Breast epithelium (tissue), 4 donors: ENCODE measurements around the gene LMO3. TPM values are rescaled to one million over a fixed set of nuclear protein-coding genes. Genes with fewer than 3 reads are reported as not detected.
A peak's percentile ranks its signal among the peaks of the same experiment; 100 is the strongest.
"Not testable (repeated sequence)": the region's sequence is repeated elsewhere in the genome, so short reads cannot be mapped to it uniquely, and the experiment has no call there.

Source experiments
- DNase-seq, 2 donors: peaks; one replicate each; pipeline ENCODE4 v3.0.0-alpha.2; 2019; ENCODE audit warnings: low spot score in 2 of 2
- H3K27ac ChIP-seq, 2 donors: fragments of 200-600 bp; sonication (generic) in 1 of 2; one replicate each; pipeline ENCODE4 v1.5.1; 2016 to 2019; ENCODE audit warnings: mild to moderate bottlenecking in 1 of 2
- H3K27me3 ChIP-seq, 2 donors: fragments of 200-600 bp; sonication (generic) in 1 of 2; one replicate each; pipeline versions ENCODE4 v1.5.1 to v1.6.0; 2017 to 2019; ENCODE audit warnings: control low read depth in 1 of 2, mild to moderate bottlenecking in 1 of 2
- H3K36me3 ChIP-seq: fragments of 200-600 bp; one replicate; pipeline ENCODE4 v1.5.1; 2019
- H3K4me1 ChIP-seq, 2 donors: fragments of 200-600 bp; sonication (generic); one replicate each; pipeline ENCODE4 v1.5.1; 2016 to 2019; ENCODE audit warnings: control low read depth in 1 of 2
- H3K4me3 ChIP-seq, 3 donors: fragments of 200-600 bp; sonication (generic); 1 replicate in 2 of 3; 2 replicates in 1 of 3; pipeline ENCODE4 v1.5.1; 2016 to 2019; ENCODE audit warnings: mild to moderate bottlenecking in 3 of 3, moderate library complexity in 2 of 3
- H3K9me3 ChIP-seq, 2 donors: fragments of 200-600 bp; sonication (generic) in 1 of 2; one replicate each; pipeline ENCODE4 v1.5.1; 2016 to 2019; ENCODE audit warnings: control low read depth in 1 of 2
- POLR2A ChIP-seq: fragments of 450-650 bp; IDR thresholded peaks from one replicate; pipeline ENCODE4 v1.6.1; 2016; ENCODE audit warnings: antibody characterized with exemption, mild to moderate bottlenecking, moderate library complexity
- POLR2AphosphoS5 ChIP-seq, 3 donors: sonication (generic); formaldehyde crosslinking; IDR thresholded peaks; one replicate each; pipeline ENCODE4 v1.6.1; 2017; ENCODE audit warnings: antibody characterized with exemption in 3 of 3
- intact Hi-C: fragments of 100-400 bp; cut with DNase I; formaldehyde crosslinking; loops from one replicate; pipeline ENCODE4 v1.15.1; 2023; ENCODE audit warnings: low total_unique reads
- total RNA-seq, 3 donors: library from RNA; depleted of rRNA; stranded (reverse); fragments of >200 nt; gene quantifications; one replicate each; pipeline ENCODE4 v1.1.0, GENCODE V29; 2016
- TF ChIP-seq, protein P1 (sequence below), 3 donors: fragments of 450-650 bp; IDR thresholded peaks; one replicate each; pipeline ENCODE4 v1.5.1; 2016 to 2017; ENCODE audit warnings: antibody characterized with exemption in 3 of 3, mild to moderate bottlenecking in 3 of 3, moderate library complexity in 3 of 3

LMO3 gene
- total RNA-seq, 3 donors from 2014 or later = 6.9 to 56.3 (median 16.5) TPM

DNA sequence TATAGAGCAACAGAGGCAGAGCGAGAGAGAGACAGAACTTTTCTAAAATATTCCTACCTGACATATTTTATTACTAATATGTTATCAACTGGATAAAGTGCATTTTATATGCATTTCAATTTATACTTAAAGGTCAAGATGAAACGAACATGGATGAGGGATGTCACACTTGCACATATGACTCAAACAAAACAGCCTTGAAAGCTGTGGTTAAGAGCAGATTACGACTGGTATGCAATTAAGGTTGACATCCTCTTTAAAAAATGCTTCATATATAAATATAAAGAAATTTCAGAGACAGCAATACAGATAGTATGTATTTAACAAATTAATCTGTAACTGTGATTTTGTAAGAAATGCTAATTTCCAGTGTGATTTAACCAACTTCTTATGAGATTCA, 52.5 kb downstream of the LMO3 start:
- DNase-seq = no peak
- H3K27ac ChIP-seq = no peak overlapping the region
- intact Hi-C loops = no loop called here
- H3K27me3 ChIP-seq = no peaks in the 10 kb centered on the region
- H3K9me3 ChIP-seq = no peaks in the 10 kb centered on the region
- H3K4me1 ChIP-seq = no peaks in the 10 kb centered on the region
- no peak overlapping the region for H3K4me3 ChIP-seq
- no peaks in the 10 kb centered on the region for H3K36me3 ChIP-seq
- no peak for TF ChIP-seq POLR2A
- TF ChIP-seq, protein P1, sequence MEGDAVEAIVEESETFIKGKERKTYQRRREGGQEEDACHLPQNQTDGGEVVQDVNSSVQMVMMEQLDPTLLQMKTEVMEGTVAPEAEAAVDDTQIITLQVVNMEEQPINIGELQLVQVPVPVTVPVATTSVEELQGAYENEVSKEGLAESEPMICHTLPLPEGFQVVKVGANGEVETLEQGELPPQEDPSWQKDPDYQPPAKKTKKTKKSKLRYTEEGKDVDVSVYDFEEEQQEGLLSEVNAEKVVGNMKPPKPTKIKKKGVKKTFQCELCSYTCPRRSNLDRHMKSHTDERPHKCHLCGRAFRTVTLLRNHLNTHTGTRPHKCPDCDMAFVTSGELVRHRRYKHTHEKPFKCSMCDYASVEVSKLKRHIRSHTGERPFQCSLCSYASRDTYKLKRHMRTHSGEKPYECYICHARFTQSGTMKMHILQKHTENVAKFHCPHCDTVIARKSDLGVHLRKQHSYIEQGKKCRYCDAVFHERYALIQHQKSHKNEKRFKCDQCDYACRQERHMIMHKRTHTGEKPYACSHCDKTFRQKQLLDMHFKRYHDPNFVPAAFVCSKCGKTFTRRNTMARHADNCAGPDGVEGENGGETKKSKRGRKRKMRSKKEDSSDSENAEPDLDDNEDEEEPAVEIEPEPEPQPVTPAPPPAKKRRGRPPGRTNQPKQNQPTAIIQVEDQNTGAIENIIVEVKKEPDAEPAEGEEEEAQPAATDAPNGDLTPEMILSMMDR (IDR thresholded peaks at IDR 0.05) = no peak
- no peak for TF ChIP-seq POLR2AphosphoS5 (IDR thresholded peaks at IDR 0.05)

DNA sequence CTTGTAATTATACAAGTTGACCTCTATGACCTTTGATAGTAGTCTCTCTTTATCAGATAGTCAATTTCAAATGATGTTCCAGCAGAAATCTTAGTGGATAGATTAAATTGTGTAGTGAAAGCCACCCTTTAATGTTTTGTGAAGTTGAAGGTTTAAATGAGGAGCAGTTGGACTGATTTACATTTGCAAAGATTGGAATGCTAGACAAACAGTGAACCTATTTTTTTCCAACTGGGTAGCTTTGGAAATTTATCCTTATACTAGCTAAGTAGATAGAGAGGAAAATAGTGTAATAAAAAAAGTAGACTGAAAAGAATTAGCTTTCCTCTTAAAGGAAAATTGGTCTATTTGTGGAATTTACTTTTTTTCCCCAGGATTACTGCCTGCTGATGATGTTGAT, 53.7 kb downstream of the LMO3 start:
- Histone ChIP-seq H3K4me1 (no peaks in the 10 kb centered on the region), H3K27ac (no peak overlapping the region), H3K27me3 (no peaks in the 10 kb centered on the region), H3K4me3 (no peak overlapping the region), H3K36me3 (no peaks in the 10 kb centered on the region), H3K9me3 (no peaks in the 10 kb centered on the region)
- DNase-seq = no peak
- intact Hi-C loops = no loop called here
- TF ChIP-seq POLR2AphosphoS5 (IDR thresholded peaks at IDR 0.05) = no peak

DNA sequence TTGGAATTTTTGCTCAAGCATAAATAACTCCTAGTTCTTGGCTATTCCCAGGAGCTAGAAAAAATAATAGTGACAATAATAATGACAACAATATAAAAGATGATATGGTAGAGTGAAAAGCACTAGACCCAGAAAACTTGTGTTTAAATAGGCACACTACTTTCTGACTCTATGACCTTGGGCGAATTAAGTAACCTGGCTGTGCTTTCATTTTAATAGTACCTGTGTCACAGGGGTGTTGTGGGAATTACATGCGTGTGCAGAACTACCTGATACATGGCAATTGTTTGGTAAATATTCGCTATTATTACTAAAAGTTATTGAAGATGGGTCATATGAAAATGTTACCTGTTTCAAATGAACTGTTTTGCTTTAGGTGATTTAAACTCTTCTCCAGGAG, 60.1 kb downstream of the LMO3 start:
- DNase-seq = no peak
- H3K9me3 ChIP-seq = no peaks in the 10 kb centered on the region
- intact Hi-C loops = no loop called here
- H3K4me1 ChIP-seq = no peaks in the 10 kb centered on the region
- H3K27me3 ChIP-seq = no peaks in the 10 kb centered on the region
- no peak overlapping the region for H3K4me3 ChIP-seq
- H3K27ac ChIP-seq = no peak overlapping the region
- TF ChIP-seq POLR2AphosphoS5 (IDR thresholded peaks at IDR 0.05) (no peak), POLR2A (no peak)
- no peaks in the 10 kb centered on the region for H3K36me3 ChIP-seq

DNA sequence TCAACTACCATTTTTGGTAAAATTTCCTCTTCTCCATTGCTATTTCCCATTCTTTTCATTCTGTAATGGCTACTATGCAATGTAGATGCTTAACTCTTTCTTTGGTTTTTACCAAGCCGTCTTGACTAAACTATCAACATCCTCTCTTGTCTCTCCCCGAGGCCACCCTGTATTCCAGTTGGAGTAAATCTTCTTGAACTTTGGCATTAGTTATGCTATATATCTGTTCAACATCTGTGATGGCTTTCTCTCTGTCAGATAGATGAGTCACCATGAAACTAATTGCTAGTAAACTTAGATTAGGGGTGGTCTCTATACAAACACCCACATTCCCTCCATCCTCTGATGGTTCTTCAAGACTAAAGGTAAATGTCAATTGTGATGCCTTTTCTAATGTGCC, 63.4 kb downstream of the LMO3 start:
- Histone ChIP-seq H3K4me3 (no peak overlapping the region), H3K4me1 (no peaks in the 10 kb centered on the region), H3K27ac (no peak overlapping the region), H3K27me3 (no peaks in the 10 kb centered on the region), H3K9me3 (no peaks in the 10 kb centered on the region), H3K36me3 (no peaks in the 10 kb centered on the region)
- DNase-seq = no peak
- TF ChIP-seq POLR2A (no peak), POLR2AphosphoS5 (IDR thresholded peaks at IDR 0.05) (no peak)
- TF ChIP-seq, protein P1 (IDR thresholded peaks at IDR 0.05) = no peak
- intact Hi-C loops = no loop called here

DNA sequence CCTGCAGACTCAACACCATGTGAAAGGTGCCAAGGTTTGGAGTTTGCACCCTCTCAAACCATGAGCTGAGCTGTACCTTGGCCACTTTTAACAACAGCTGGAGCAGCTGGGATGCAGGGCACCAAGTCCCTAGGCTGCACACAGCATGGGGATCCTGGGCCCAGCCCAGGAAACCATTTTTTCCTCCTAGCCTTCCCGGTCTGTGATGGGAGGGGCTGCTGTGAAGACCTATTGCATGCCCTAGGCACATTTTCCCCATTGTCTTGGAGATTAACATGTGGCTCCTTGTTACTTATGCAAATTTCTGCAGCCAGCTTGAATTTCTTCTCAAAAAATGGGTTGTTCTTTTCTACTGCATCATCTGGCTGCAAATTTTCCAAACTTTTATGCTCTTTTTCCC, 68.3 kb downstream of the LMO3 start:
- H3K27ac ChIP-seq, H3K4me1 ChIP-seq, H3K9me3 ChIP-seq, H3K27me3 ChIP-seq, H3K4me3 ChIP-seq, H3K36me3 ChIP-seq, DNase-seq, intact Hi-C loops: not testable (repeated sequence)

DNA sequence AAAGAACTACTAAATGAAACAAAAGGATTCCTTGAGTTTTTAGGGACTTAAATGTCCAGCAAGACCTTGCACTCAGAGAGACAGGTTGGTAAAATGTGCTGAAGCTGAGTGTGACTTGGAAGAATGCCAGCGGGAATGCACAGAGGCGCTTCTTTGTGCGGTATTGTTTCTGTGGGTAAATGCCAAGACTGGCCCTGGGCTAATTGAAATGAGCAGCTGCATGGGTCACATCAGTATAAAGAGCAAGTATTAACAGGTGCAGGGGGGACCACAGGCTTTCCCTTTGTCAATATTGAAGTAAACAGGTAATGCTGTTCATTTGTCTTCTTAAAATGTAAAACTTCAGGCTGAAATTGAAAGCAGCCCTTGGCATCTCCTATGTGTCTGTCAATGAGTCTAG, 74.3 kb downstream of the LMO3 start:
- TF ChIP-seq, protein P1 (IDR thresholded peaks at IDR 0.05) = no peak
- TF ChIP-seq POLR2AphosphoS5 (IDR thresholded peaks at IDR 0.05) (no peak), POLR2A (no peak)
- Histone ChIP-seq H3K4me3 (no peak overlapping the region), H3K36me3 (no peaks in the 10 kb centered on the region), H3K4me1 (no peaks in the 10 kb centered on the region), H3K9me3 (no peaks in the 10 kb centered on the region), H3K27ac (no peak overlapping the region), H3K27me3 (no peaks in the 10 kb centered on the region)
- DNase-seq = peak; percentile 29 to 52
- intact Hi-C loops = no loop called here

DNA sequence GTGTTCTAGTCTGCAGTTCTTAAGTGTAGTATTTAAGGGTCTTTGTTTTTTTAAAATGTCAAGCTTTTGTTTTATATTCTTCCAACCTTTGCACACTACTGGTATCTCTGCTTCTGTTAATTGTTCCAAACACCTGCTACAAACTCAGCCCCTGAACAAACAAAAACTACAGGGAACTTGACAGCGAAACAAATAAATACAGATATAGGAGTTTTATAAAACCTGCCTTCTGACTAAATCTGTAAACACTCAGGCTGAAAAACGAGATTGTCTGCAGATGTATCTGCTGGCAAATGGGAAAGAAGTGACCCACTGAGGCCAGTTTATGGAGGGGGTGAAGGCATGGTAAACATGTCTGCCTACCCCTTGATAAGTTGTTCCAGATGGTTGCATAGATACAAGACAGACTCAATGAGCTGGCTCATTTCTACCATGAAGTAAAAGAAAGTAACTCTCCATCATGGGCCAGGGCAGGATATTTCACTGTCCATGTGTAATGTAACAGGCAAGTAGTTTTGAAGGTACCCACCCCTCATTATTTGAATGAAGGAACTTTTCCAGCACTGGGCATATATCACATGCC, 75.6 kb downstream of the LMO3 start:
- H3K9me3 ChIP-seq = no peaks in the 10 kb centered on the region
- no peak overlapping the region for H3K4me3 ChIP-seq
- no peaks in the 10 kb centered on the region for H3K36me3 ChIP-seq
- H3K27me3 ChIP-seq = no peaks in the 10 kb centered on the region
- no peak overlapping the region for H3K27ac ChIP-seq
- no peak for DNase-seq
- intact Hi-C loops = no loop called here
- no peaks in the 10 kb centered on the region for H3K4me1 ChIP-seq
- TF ChIP-seq, protein P1 (IDR thresholded peaks at IDR 0.05) = no peak
- TF ChIP-seq POLR2AphosphoS5 (IDR thresholded peaks at IDR 0.05) = no peak
- no peak for TF ChIP-seq POLR2A
